B cell (primary cell): ENCODE data around the gene NUDT6. TPM values are rescaled to one million over a fixed set of nuclear protein-coding genes. Genes with fewer than 3 reads are reported as not detected.

ENCODE experiments used
- ATAC-seq: fragments of 200-7000 bp; cut with Tn5 transposase; one replicate; pipeline ENCODE4 v1.10.0; 2021; ENCODE audit warnings: low read depth, mild to moderate bottlenecking, moderate number of reproducible peaks, moderate library complexity
- CTCF ChIA-PET: fragments of 350-600 bp; sonication (Branson Sonifier 250); formaldehyde crosslinking; loops from one replicate; lab custom pipeline; 2021; ENCODE audit warnings: antibody characterized with exemption, inconsistent platforms; lab: Charles Lee
- POLR2A ChIA-PET: fragments of 350-600 bp; sonication (Branson Sonifier 250); formaldehyde crosslinking; loops from one replicate; lab custom pipeline; 2021; ENCODE audit warnings: antibody characterized with exemption; lab: Charles Lee
- DNase-seq: peaks from one replicate; pipeline ENCODE4 v3.0.0; 2013
- H2AFZ ChIP-seq: 2 replicates; pipeline ENCODE4 v1.6.1; 2012; ENCODE audit warnings: mild to moderate bottlenecking, low read depth, low read length; ENCODE audit not compliant: insufficient read depth, poor library complexity, severe bottlenecking
- H3K27ac ChIP-seq, 2 donors: 1 replicate in 1 of 2; 2 replicates in 1 of 2; pipeline ENCODE4 v1.5.1; 2012 to 2013; ENCODE audit warnings: low read length in 2 of 2, mild to moderate bottlenecking in 2 of 2, moderate library complexity in 1 of 2
- H3K27me3 ChIP-seq, 4 experiments: fragments of 200-600 bp in 1 of 4; sonication (generic) in 1 of 4; replicated peaks in 1 of 4; 1 replicate in 2 of 4; 2 replicates in 2 of 4; pipeline versions ENCODE4 v1.6.1 to v1.7.0; 2013 to 2016; ENCODE audit warnings: low read length in 3 of 4, mild to moderate bottlenecking in 2 of 4, mixed read lengths in 1 of 4, moderate library complexity in 1 of 4; ENCODE audit not compliant: insufficient read depth in 4 of 4, control insufficient read depth in 3 of 4; ENCODE audit errors: control extremely low read depth in 1 of 4
- H3K36me3 ChIP-seq, 2 experiments: replicated peaks in 1 of 2; 1 replicate in 1 of 2; 2 replicates in 1 of 2; pipeline versions ENCODE4 v1.6.1 to v1.7.1; 2013; ENCODE audit warnings: low read length in 1 of 2; ENCODE audit not compliant: insufficient read depth in 2 of 2, control insufficient read depth in 1 of 2; ENCODE audit errors: control extremely low read depth in 1 of 2, extremely low read depth in 1 of 2
- H3K4me1 ChIP-seq, 2 donors: fragments of 200-600 bp in 1 of 2; sonication (generic) in 1 of 2; 1 replicate in 1 of 2; 2 replicates in 1 of 2; pipeline versions ENCODE4 v1.5.1 to v1.6.1; 2013 to 2017; ENCODE audit warnings: low read length in 2 of 2; ENCODE audit not compliant: control insufficient read depth in 2 of 2, insufficient read depth in 2 of 2
- H3K4me2 ChIP-seq: replicated peaks from 2 replicates; pipeline ENCODE3; 2012; ENCODE audit warnings: mild to moderate bottlenecking, low read depth, low read length; ENCODE audit not compliant: poor library complexity, severe bottlenecking
- H3K4me3 ChIP-seq, 5 experiments: fragments of 200-600 bp in 1 of 5; sonication (generic) in 1 of 5; 1 replicate in 3 of 5; 2 replicates in 2 of 5; pipeline versions ENCODE4 v1.5.1 to v1.7.0; 2011 to 2016; ENCODE audit warnings: low read length in 4 of 5, mild to moderate bottlenecking in 4 of 5, low read depth in 2 of 5, control low read depth in 1 of 5, moderate library complexity in 1 of 5; ENCODE audit not compliant: insufficient read depth in 1 of 5; ENCODE audit errors: control extremely low read depth in 1 of 5, extremely low read depth in 1 of 5
- H3K79me2 ChIP-seq: fragments of 200-600 bp; sonication (generic); one replicate; pipeline ENCODE4 v1.6.0; 2016; ENCODE audit warnings: low read length; ENCODE audit not compliant: control insufficient read depth, insufficient read depth
- H3K9ac ChIP-seq: fragments of 200-600 bp; sonication (generic); 2 replicates; pipeline ENCODE4 v1.6.1; 2017; ENCODE audit warnings: mild to moderate bottlenecking, low read length, moderate library complexity
- H3K9me3 ChIP-seq, 3 donors: one replicate each; pipeline versions ENCODE4 v1.6.1 to v1.7.1; 2013; ENCODE audit warnings: low read length in 2 of 3; ENCODE audit not compliant: control insufficient read depth in 2 of 3, insufficient read depth in 1 of 3; ENCODE audit errors: control extremely low read depth in 1 of 3
- H4K20me1 ChIP-seq: 2 replicates; pipeline ENCODE4 v1.6.0; 2012; ENCODE audit warnings: mild to moderate bottlenecking, low read length; ENCODE audit not compliant: insufficient read depth, control insufficient read depth, poor library complexity, severe bottlenecking
- H3K27ac Mint-ChIP-seq: one replicate; pipeline ENCODE4 v1.8.0; 2021; ENCODE audit warnings: mixed read lengths
- H3K27me3 Mint-ChIP-seq: one replicate; pipeline ENCODE4 v1.8.0; 2021; ENCODE audit warnings: mixed read lengths
- H3K4me1 Mint-ChIP-seq: one replicate; pipeline ENCODE4 v1.8.0; 2021; ENCODE audit warnings: mixed read lengths
- H3K4me3 Mint-ChIP-seq: one replicate; pipeline ENCODE4 v1.8.0; 2021; ENCODE audit warnings: mixed read lengths
- H3K9me3 Mint-ChIP-seq: one replicate; pipeline ENCODE4 v1.8.0; 2022; ENCODE audit warnings: mixed read lengths; ENCODE audit not compliant: insufficient read depth
- EZH2 ChIP-seq: IDR thresholded peaks from 2 replicates; pipeline ENCODE4 v1.6.1; 2012; ENCODE audit warnings: borderline replicate concordance, low read depth, mild to moderate bottlenecking, moderate library complexity, low read length; ENCODE audit not compliant: insufficient read depth, poor library complexity, severe bottlenecking
- WGBS: methylation state at CpG from one replicate; pipeline ENCODE4 v1.1.5; 2013; ENCODE audit warnings: missing lambda C conversion rate; ENCODE audit not compliant: insufficient coverage; 5-methylcytosine and 5-hydroxymethylcytosine counted together
- intact Hi-C: fragments of 100-400 bp; cut with micrococcal nuclease; formaldehyde crosslinking; loops from one replicate; pipeline ENCODE4 v1.10.0; 2022
- polyA plus RNA-seq: library from polyadenylated mRNA; depleted of rRNA; stranded (reverse); fragments of >200 nt; gene quantifications from 2 replicates; pipeline ENCODE4 v1.2.3, GENCODE V29; 2012
- total RNA-seq, 2 donors: library from RNA; stranded (reverse); fragments of 120-200 nt in 1 of 2; gene quantifications; 1 replicate in 1 of 2; 2 replicates in 1 of 2; pipeline versions ENCODE4 v1.2.3 to v1.2.4, GENCODE V29; 2013 to 2022
- TF ChIP-seq, protein P1 (sequence below): fragments of 200-600 bp; IDR thresholded peaks from one replicate; pipeline ENCODE4 v1.8.0; 2022; ENCODE audit warnings: antibody characterized with exemption, mild to moderate bottlenecking

Gene NUDT6
- total and polyA plus RNA-seq, 2 donors (not counting 1 experiment from before 2014, with no cell fraction given): 2.4 to 3.4 TPM

DNA sequence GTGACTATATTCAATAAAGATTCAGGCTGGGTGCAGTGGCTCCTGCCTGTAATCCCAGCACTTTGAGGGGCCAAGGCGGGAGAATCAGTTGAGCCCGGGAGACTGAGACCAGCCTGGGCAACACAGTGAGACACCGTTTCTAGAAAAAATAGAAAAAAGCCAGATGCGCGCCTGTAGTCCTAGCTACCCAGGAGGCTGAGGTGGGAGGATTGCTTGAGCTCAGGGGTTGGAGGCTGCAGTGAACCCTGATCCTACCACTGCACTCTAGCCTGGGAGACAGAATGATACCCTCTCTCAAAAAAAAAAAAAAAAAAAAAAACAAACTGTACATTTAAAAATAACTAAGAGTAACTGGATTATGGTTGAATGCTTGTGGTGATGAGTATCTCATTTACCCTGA is 1.1 kb downstream of the NUDT6 start:
- WGBS: 95% methylated on average over 3 of the region's 5 CpGs
- Histone ChIP-seq H3K9ac (no peak overlapping the region), H3K79me2 (peaks cover 11% of the 10 kb centered on the region)

DNA sequence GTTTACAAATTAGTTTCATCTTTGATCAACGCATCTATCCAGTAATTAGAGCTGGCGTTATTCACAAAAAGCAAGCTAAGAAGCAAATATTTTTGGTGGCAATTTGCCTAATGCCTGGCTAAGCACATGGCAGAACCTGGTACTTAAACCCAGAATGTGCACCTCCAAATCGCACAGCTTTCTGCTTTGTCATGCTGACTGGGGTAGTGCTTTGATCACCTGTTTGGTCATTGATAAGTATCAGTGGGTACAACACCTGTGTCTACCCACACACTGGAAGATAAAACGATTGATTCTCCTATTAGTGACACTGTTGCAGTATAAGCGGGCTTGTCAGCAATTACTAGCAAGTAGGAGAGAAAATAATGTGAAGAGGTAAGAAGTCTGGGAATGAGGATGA is 1.9 kb downstream of the NUDT6 start:
- peaks cover 11% of the 10 kb centered on the region for H3K4me1 Mint-ChIP-seq
- H3K79me2 ChIP-seq: peaks cover 5% of the 10 kb centered on the region

More for the DNA sequence above, 1.1 kb downstream of the NUDT6 start:
- intact Hi-C loops: loop anchor here (5.0 kb wide), 2 partner anchors 94 to 1099 kb away; partner anchors contain the start of genes CCNA2 and FGF2
- no peaks in the 10 kb centered on the region for H3K27me3 Mint-ChIP-seq
- TF ChIP-seq, protein P1, sequence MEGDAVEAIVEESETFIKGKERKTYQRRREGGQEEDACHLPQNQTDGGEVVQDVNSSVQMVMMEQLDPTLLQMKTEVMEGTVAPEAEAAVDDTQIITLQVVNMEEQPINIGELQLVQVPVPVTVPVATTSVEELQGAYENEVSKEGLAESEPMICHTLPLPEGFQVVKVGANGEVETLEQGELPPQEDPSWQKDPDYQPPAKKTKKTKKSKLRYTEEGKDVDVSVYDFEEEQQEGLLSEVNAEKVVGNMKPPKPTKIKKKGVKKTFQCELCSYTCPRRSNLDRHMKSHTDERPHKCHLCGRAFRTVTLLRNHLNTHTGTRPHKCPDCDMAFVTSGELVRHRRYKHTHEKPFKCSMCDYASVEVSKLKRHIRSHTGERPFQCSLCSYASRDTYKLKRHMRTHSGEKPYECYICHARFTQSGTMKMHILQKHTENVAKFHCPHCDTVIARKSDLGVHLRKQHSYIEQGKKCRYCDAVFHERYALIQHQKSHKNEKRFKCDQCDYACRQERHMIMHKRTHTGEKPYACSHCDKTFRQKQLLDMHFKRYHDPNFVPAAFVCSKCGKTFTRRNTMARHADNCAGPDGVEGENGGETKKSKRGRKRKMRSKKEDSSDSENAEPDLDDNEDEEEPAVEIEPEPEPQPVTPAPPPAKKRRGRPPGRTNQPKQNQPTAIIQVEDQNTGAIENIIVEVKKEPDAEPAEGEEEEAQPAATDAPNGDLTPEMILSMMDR: no peak
- TF ChIP-seq EZH2: no peak
- no peak overlapping the region for H3K27ac Mint-ChIP-seq
- CTCF ChIA-PET: interaction anchor here (1.7 to 3.4 kb wide), 3 partner anchors 9 to 189 kb away, joined by 8 to 15 read pairs (median 12); partner anchors contain the start of gene BBS12
- DNase-seq (no peak), ATAC-seq (no peak)
- POLR2A ChIA-PET: no interaction called here
- no peak overlapping the region for H3K27ac ChIP-seq
- H3K4me1 ChIP-seq: peaks cover 13 to 16% of the 10 kb centered on the region in 2 donors
- H3K9me3 ChIP-seq: no peaks in the 10 kb centered on the region
- H3K4me1 Mint-ChIP-seq: peaks cover 11% of the 10 kb centered on the region
- peak overlapping the region; percentile 81 for H3K4me2 ChIP-seq
- no peaks in the 10 kb centered on the region for H4K20me1 ChIP-seq
- H3K4me3 Mint-ChIP-seq: peak overlapping the region; percentile 56
- H2AFZ ChIP-seq: peak overlapping the region; percentile 93
- no peaks in the 10 kb centered on the region for H3K27me3 ChIP-seq
- no peaks in the 10 kb centered on the region for H3K9me3 Mint-ChIP-seq
- no peak overlapping the region for H3K4me3 ChIP-seq
- H3K36me3 ChIP-seq: no peaks in the 10 kb centered on the region

More for the DNA sequence above, 1.9 kb downstream of the NUDT6 start:
- Histone ChIP-seq H3K4me2 (no peak overlapping the region), H3K27ac (no peak overlapping the region), H3K36me3 (no peaks in the 10 kb centered on the region), H3K9me3 (no peaks in the 10 kb centered on the region), H3K4me1 (peaks cover 13 to 16% of the 10 kb centered on the region in 2 donors), H2AFZ (no peak overlapping the region), H3K27me3 (no peaks in the 10 kb centered on the region), H3K9ac (no peak overlapping the region), H3K4me3 (no peak overlapping the region), H4K20me1 (no peaks in the 10 kb centered on the region)
- H3K9me3 Mint-ChIP-seq: no peaks in the 10 kb centered on the region
- ATAC-seq (no peak), DNase-seq (no peak)
- POLR2A ChIA-PET: no interaction called here
- intact Hi-C loops: loop anchor here (5.0 kb wide), 2 partner anchors 93 to 1098 kb away; partner anchors contain the start of genes CCNA2 and FGF2
- no peaks in the 10 kb centered on the region for H3K27me3 Mint-ChIP-seq
- H3K4me3 Mint-ChIP-seq: peak overlapping the region; percentile 49
- CTCF ChIA-PET: interaction anchor here (2.7 to 3.4 kb wide), 2 partner anchors 10 to 163 kb away, joined by 12 to 15 read pairs; no protein-coding TSS in a partner anchor
- TF ChIP-seq, protein P1: no peak
- TF ChIP-seq EZH2: no peak
- 94% methylated on average over 3 of the region's 5 CpGs for WGBS
- H3K27ac Mint-ChIP-seq: no peak overlapping the region
